Body of pancreas (tissue), 4 donors: ENCODE data around the gene PLPPR2.

Source experiments
- POLR2A ChIP-seq, 3 donors: fragments of 450-650 bp; IDR thresholded peaks; one replicate each; pipeline ENCODE4 v1.6.1; 2016; ENCODE audit warnings: antibody characterized with exemption in 3 of 3, mild to moderate bottlenecking in 2 of 3
- TF ChIP-seq, protein P1 (sequence below), 7 experiments: fragments of 450-650 bp in 4 of 7; fragments of 200-600 bp in 3 of 7; sonication (generic) in 3 of 7; IDR thresholded peaks; one replicate each; pipeline ENCODE4 v1.5.1; 2016 to 2019; ENCODE audit warnings: antibody characterized with exemption in 7 of 7

DNA sequence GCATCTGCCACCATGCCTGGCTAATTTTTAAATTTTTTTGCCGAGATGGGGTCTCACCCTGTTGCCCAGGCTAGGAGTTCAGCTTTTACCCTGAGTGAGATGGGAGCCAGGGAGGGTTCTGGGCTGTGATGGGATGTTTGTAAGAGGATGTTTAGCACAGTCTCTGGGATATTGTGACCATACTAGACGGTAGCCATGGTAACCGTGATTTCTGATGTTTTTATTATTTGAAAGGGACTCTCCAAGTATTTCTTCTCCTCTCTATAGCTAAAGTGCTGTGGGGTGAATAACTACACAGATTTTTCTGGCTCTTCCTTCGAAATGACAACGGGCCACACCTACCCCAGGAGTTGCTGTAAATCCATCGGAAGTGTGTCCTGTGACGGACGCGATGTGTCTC is 48.9 kb upstream of the PLPPR2 start:
- TF ChIP-seq, protein P1, sequence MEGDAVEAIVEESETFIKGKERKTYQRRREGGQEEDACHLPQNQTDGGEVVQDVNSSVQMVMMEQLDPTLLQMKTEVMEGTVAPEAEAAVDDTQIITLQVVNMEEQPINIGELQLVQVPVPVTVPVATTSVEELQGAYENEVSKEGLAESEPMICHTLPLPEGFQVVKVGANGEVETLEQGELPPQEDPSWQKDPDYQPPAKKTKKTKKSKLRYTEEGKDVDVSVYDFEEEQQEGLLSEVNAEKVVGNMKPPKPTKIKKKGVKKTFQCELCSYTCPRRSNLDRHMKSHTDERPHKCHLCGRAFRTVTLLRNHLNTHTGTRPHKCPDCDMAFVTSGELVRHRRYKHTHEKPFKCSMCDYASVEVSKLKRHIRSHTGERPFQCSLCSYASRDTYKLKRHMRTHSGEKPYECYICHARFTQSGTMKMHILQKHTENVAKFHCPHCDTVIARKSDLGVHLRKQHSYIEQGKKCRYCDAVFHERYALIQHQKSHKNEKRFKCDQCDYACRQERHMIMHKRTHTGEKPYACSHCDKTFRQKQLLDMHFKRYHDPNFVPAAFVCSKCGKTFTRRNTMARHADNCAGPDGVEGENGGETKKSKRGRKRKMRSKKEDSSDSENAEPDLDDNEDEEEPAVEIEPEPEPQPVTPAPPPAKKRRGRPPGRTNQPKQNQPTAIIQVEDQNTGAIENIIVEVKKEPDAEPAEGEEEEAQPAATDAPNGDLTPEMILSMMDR (IDR thresholded peaks at IDR 0.05): no peak
- TF ChIP-seq POLR2A (IDR thresholded peaks at IDR 0.05): no peak
